NCI-H146 (cell line): ENCODE measurements around the gene NPAS3.

ENCODE experiments used
- DNase-seq: peaks from one replicate; lab custom pipeline; 2025; lab: John Stamatoyannopoulos, UW

The NPAS3 gene

GRCh38 chr14:33516898-33517436 lies 578.3 kb downstream of the NPAS3 start:
- DNase-seq: no peak

GRCh38 chr14:33521192-33521591 lies 582.5 kb downstream of the NPAS3 start:
- DNase-seq: no peak

GRCh38 chr14:33524244-33524643 lies 585.6 kb downstream of the NPAS3 start:
- DNase-seq: no peak

- DNase-seq: no peak
These were observed 586.9 kb downstream of the NPAS3 start for GRCh38 chr14:33525626-33526025.

- DNase-seq: no peak
These were observed 588.5 kb downstream of the NPAS3 start for GRCh38 chr14:33527023-33527634.

- no peak for DNase-seq
These were observed 590.0 kb downstream of the NPAS3 start for GRCh38 chr14:33528655-33529054.

GRCh38 chr14:33529787-33530757 lies 591.4 kb downstream of the NPAS3 start:
- DNase-seq: no peak

- no peak for DNase-seq
These were observed 593.9 kb downstream of the NPAS3 start for GRCh38 chr14:33532553-33532952.

- DNase-seq: no peak
These were observed 595.4 kb downstream of the NPAS3 start for GRCh38 chr14:33534104-33534503.

GRCh38 chr14:33534632-33535031 lies 596.0 kb downstream of the NPAS3 start:
- no peak for DNase-seq

GRCh38 chr14:33539918-33540357 lies 601.3 kb downstream of the NPAS3 start:
- DNase-seq: no peak

GRCh38 chr14:33541171-33541570 lies 602.5 kb downstream of the NPAS3 start:
- DNase-seq: no peak

GRCh38 chr14:33542338-33543287 lies 603.9 kb downstream of the NPAS3 start:
- no peak for DNase-seq

- no peak for DNase-seq
These were observed 607.0 kb downstream of the NPAS3 start for GRCh38 chr14:33545696-33546095.

- DNase-seq: no peak
These were observed 609.9 kb downstream of the NPAS3 start for GRCh38 chr14:33548606-33549005.

- DNase-seq: no peak
These were observed 613.3 kb downstream of the NPAS3 start for GRCh38 chr14:33551963-33552362.

GRCh38 chr14:33553706-33554278 lies 615.1 kb downstream of the NPAS3 start:
- no peak for DNase-seq

- DNase-seq: no peak
These were observed 616.3 kb downstream of the NPAS3 start for GRCh38 chr14:33554988-33555387.

GRCh38 chr14:33555710-33556350 lies 617.2 kb downstream of the NPAS3 start:
- no peak for DNase-seq

GRCh38 chr14:33556382-33557121 lies 617.9 kb downstream of the NPAS3 start:
- no peak for DNase-seq
